T47D (cell line): ENCODE results near the gene KRI1.

Source experiments
- DNase-seq, 2 experiments: peaks; one replicate each; pipeline versions ENCODE4 v3.0.0 to v3.0.0-alpha.2; 2011 to 2012; ENCODE audit warnings: low read depth in 1 of 2, low spot score in 1 of 2
- JUND ChIP-seq: IDR thresholded peaks from 2 replicates; pipeline ENCODE4 v1.6.1; 2012; ENCODE audit warnings: low read depth
- in situ Hi-C: cut with HindIII; loops from 2 replicates; pipeline ENCODE4 v1.10.0; 2016; ENCODE audit warnings: low sequenced_read_pairs, low pct_unique_long_range_greater_than_20kb

The KRI1 gene

DNA sequence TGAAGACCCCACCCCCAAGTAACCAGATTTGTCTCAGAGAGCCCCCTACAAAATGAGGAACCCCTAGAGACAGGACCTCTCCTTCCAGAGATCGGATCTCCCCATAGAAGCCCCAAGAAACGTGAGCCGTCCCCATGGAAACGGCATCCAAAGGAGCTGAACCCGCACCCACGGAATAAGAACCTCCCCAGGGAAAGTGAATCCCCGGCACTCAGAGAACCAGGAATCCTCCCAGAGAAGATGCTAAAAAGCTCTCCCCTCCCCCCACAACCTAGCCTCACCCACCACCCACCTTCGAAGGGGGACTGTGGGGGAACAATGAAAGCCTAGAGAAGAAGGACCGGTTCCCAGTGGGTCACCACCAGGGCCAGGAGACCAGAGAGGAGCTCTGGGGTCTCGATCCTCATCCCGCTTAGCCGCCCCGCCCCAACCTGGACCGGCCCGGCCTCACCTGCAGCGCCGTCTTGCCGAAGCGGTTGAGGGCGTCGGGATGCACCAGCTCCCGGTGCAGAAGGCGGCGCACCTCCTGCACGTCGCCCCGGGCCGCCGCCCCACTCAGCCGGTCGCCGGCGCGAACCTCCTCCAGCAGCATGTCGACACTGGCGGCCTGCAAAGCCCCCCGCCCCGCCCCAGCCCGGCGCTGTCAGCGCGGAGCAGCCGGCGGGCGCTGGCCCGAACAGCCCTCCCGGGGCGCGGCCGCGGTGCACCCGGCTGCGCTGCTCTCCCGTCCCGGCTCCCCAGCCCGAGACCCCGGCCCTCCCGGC lies 2.4 kb upstream of the KRI1 start:
- in situ Hi-C loops = no loop called here
- peak in 1 of 2 experiments; percentile 64 for DNase-seq
- TF ChIP-seq JUND = no peak

DNA sequence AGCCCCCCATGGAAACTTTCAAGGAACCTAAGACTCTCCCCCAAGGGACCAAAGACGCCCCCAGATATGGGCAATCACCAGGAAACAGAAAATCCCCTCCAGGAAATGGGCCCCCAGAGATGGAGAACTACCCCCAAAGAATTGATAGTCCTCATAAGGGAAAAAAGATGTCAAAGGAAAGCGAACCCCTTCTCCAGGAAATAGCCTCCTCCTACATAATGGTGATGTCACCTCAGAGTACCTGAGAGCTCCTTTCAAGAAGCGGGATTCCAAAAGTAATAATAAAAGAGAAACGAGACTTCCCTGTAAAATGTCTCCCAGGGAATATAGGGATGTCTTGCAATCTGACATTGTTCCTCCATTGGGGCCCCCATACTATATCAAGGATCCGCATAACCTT lies 1.8 kb upstream of the KRI1 start:
- no peak for DNase-seq
- TF ChIP-seq JUND = no peak
- in situ Hi-C loops = no loop called here

DNA sequence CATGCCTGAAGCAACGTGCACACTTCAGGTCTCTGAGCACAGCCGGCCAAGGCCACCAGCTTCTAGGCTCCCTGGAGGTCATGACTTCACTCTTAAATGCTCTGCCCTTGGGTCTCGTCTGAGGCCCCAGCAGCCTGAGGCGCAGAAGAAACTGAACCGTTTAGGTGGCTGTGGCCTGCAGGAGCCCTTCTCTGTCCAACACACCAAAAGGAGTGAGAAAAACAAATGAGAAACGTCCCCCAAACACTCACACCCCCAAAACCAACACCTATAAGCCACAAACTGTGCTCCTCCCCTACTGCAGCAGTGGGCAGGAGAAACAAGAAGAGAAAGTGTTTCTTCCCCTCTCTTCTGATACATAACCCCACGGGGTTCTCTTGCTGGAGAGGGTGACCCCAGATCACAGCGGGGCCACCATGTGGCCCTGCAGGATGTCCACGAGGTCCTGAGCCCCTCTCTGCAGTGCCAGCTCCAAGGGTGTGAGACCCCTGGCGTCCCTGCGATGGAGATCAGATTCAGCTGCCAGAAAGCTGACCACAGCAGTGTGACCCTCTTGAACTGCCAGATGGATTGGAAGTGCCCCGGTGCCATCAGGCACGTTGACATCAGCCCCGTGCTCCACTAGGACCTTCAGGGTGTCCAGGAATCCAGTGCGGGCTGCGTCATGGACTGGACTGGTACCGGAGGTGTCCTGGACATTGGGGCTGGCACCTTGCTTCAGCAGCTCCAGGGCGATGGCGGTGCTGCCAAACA lies 1.0 kb upstream of the KRI1 start:
- in situ Hi-C loops = no loop called here
- no peak for TF ChIP-seq JUND
- no peak for DNase-seq

DNA sequence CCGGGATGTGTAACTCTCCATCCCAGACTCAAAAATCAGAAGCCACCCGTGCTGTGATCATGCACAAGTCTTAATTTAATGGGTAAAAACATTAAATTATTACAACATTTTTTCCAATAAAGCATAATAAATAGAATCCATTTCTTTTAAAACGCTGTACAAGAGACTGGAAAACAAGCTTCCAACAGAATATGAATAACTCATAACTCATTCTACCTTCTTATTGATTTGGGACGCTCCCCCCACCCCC lies 523 bp upstream of the KRI1 start:
- in situ Hi-C loops = no loop called here
- no peak for DNase-seq
- TF ChIP-seq JUND = no peak

DNA sequence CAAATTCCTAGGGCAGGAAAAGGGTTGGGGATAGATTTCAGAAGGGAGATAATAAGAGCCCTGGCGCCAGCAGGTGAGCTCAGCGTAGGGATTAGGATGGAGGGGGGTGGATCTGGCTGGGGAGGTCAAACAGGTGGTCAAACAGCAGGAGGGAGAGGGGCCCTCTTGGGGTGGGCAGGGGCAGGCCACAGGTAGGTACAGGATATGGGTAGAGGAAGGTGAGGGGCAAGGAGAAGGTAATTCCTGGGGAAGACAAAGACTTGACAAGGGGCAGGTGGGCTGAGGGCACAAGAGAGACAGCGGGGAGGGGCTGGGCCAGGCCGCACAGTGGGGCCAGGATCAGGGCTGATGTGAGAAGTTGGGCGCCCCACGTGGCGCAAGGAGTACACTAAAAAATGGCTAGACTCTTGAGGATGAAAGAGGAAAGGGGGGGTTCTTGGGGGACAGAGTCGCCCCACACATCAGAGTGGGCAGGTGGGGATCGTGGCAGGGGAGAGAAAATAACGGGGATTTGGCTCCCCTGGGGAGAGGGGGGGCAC lies 713 bp downstream of the KRI1 start:
- DNase-seq = peak; percentile 56 to 63
- in situ Hi-C loops = no loop called here

DNA sequence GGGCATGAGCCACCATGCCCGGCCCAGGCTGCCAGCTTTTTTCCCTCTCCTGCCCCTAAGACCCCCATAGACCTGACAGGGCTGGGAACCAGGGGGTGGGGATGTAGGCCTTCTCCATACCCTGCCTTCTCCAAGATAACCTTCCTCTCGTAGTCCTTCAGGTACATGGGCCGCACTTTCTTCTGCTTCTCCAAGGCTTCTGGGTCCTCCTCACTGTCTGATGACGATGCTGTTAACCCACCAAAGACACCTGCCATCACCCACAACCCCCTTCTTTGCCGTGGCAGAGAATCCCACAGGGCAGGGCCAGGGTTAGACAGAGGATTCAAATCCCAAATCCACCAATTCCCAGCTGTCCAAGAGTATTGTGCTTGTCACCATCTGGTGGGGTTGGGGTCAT lies 3.2 kb downstream of the KRI1 start:
- no peak for DNase-seq
- in situ Hi-C loops = no loop called here
- no peak for TF ChIP-seq JUND

More for the DNA sequence above, 713 bp downstream of the KRI1 start:
- TF ChIP-seq JUND = no peak

DNA sequence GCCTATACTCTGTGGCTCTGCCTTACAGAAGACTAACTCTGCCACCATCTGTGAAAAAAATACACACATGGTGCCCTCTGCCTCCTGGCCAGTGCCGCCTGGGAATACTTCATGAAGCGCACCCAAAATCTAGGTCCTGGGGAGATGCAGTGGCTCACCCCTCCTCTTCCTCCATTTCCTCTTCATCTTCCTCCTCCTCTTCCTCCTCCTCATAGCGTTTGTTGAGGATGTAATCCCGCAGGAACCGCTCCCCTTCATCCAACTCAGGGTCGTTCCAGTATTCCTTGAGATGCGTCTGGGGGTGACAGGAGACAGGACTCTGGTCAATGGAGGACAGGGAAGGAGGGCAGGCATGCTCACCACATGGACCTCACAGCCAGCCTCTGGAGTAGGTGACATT lies 5.7 kb downstream of the KRI1 start:
- no peak for DNase-seq
- no peak for TF ChIP-seq JUND
- in situ Hi-C loops = no loop called here

DNA sequence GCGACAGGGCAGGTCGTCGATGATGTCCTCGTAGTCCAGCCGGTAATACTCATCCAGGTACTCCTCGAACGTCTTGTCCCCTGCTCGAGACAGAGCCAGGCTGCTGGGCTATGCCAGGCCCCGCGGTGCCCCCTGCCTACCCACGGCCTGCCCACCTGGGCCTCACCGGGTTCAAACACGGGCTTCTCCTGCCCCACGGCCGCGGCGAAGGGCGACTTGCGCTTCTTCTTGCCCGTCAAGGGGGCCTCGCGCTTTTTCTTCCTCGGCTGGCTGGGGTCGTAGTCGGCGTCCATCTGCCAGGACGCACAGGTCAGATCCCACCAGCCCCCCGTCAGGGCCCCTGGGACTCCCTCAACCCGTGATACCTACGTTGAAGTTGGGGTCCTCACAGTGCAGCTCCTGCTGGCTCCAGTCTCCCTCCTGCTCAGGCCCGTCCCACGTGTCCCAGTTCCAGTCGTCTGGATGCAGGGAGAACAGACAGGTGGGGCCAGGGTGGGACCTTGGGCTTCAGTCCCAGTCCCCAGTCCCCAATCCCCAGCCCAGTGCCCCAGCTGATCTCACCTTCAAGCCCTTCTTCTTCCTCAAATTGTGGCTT lies 8.1 kb downstream of the KRI1 start:
- in situ Hi-C loops = no loop called here
- DNase-seq = no peak
- no peak for TF ChIP-seq JUND

DNA sequence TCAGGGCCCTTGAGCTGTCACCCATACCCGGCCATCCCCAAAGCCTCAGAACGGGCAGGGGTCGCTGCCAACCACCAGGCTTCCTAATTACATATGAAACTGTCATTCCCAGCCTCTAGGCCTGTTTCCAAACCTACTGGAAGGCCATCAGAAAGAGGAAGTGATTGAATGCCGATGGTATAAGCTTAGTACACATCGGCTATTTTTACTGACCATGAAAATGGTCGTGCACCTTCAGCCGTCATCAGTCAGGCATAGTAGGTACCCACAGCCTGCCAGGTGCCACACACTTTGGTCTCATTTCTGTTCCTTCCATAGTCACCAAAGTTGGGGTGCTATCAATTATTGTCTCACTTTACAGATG lies 10.2 kb downstream of the KRI1 start:
- in situ Hi-C loops = no loop called here
- TF ChIP-seq JUND = no peak
- DNase-seq = no peak

DNA sequence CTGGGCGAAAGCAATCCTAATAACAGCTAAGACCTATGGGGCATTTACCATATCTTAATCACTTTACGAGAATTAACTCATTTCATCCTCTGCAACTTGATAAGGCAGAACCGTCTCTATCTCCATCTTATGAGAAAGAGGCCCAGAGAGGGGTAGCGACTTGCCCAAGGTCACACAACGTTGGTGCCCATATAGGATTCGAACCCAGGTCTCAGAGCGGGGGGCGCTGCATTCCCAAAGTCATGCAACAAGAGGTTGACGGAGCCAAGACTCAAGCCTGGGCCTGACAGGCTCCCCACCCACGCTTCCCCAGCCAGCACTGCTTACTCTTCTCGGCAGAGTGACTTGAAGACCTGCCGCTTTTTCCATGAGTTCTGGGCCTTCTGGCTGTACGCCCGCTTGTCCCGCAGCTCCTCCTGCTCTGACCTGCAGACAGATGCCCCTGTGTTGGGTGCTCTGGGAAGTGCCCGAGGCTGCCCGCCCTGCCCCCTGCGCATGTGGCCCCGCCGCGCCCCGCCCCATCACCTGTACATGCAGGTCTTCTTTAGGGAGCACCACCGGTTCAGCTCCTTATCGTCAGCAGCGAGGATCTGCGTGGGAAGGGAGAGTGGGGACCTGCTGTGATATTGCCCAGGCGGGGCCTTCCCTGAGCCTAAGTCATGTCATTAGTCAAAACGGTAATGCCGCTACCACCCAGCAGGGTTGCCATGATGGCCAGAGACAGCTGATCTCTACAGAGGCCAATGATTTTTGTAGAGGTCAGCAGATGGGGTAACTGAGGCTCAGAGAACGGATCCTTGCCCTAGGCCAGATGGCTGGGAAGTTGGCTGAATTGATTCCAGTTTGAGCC lies 10.8 kb downstream of the KRI1 start:
- in situ Hi-C loops = no loop called here
- no peak for DNase-seq
- no peak for TF ChIP-seq JUND

DNA sequence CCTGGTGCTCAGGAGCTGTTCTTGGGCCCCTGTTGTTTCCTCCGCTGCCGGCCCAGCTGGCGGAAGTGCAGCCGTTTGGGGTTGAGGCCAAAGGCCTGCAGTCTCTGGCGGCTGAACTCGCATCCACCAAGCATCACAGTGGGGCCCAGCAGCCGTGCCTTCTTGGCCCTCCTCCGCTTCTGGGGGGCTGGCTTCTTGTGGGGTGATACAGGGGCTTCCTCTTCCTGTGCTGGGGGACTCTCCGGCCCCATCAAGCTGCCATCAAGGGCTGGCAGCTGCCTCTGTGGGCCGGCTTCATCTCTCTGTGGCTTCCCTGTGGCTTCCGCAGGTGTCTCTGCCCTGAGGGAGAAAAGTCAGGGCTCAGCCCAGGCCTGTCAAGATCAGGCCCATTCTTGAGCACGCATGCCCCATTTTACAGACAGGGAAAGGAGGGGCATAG lies 11.8 kb downstream of the KRI1 start:
- no peak for TF ChIP-seq JUND
- in situ Hi-C loops = no loop called here
- no peak for DNase-seq

DNA sequence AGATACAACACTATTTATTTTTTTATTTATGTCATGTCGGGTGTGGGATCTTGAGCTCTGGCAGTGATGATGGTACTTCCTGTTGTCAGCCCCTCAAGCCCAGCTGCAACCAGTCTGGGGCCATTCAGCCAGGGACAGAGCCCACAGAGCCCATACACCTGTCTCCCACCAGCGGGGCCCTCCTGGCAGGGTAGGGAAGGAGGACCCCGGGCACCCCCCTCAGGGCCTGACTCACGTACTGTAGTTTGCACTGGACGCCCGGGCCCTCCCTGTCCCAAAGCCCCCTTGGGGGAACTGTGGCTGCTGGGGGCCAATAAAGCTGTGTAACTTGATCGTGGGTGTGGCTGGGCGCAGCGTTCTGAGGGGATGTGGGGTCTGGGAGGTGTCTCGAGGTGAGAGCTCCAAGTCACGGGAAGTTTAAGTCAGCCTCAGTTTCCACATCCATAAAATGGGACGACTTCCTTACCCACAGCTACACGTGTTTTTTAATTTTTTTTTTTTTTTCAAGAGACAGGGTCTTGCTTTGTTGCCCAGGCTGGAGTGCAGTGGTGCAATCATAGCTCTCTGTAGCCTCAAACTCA lies 12.6 kb downstream of the KRI1 start:
- in situ Hi-C loops = no loop called here
- DNase-seq = no peak
- no peak for TF ChIP-seq JUND
